Measurements from ENCODE around the gene MARCHF3.

DNA sequence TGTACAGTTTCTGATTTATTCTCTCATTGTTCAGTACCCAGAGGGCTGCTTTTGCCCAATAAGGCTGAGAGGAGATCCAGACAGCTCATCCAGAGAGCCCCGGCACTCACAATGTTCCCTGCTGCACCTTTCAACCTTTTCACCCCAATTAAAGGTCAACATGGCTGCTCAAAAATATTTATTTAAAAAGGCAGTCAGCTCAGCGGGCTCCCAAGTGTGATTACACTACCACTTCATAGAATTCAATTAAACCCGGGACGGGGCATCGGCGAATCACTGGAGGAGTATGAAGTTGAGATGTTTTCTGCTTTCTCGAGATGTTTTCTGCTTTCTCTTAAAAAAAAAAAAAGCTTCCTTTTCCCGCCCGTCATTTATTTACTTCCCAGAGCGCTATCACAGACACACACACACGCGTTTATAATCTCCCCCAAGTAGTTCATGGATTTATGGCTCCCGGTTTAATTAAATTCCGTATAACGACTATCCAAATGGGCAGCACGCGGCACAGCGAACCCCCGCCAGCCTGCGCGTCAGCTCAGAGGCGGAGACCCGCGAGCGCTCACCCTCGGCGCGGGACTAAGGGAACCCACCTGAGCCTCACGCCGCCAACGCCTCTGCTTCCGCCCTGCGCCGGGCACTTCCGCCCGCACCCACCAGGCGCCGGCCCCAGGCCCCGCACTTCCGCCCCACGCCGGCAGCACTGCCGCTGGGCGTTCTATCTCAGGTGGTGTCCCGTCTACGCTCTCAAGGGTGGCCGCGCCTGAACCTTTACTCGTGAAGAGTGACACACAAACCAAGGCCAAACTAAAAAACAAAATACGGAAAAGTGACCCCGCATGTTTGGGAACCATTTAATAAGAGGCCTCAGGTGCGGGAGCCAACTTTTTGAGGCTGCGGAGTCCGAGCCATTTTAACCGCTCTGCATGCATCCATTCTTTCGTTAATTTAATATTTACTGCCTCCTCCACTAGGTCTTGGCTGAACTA lies 42.8 kb upstream of the MARCHF3 start, which contains the start of gene C5orf63:
- TF ChIP-seq CTCF (IDR thresholded peaks at IDR 0.05), result peak in 3 of 6 experiments; percentile 23 to 43 (median 23)
- TF ChIP-seq POLR2A (IDR thresholded peaks at IDR 0.05), result peak in 1 of 2 donors; percentile 29
